ENCODE measurements around the gene HAGHL. TPM values are rescaled to one million over a fixed set of nuclear protein-coding genes. Genes with fewer than 3 reads are reported as not detected.

The HAGHL gene
- total RNA-seq, 1 donor from 2014 or later = 8.9 TPM

DNA sequence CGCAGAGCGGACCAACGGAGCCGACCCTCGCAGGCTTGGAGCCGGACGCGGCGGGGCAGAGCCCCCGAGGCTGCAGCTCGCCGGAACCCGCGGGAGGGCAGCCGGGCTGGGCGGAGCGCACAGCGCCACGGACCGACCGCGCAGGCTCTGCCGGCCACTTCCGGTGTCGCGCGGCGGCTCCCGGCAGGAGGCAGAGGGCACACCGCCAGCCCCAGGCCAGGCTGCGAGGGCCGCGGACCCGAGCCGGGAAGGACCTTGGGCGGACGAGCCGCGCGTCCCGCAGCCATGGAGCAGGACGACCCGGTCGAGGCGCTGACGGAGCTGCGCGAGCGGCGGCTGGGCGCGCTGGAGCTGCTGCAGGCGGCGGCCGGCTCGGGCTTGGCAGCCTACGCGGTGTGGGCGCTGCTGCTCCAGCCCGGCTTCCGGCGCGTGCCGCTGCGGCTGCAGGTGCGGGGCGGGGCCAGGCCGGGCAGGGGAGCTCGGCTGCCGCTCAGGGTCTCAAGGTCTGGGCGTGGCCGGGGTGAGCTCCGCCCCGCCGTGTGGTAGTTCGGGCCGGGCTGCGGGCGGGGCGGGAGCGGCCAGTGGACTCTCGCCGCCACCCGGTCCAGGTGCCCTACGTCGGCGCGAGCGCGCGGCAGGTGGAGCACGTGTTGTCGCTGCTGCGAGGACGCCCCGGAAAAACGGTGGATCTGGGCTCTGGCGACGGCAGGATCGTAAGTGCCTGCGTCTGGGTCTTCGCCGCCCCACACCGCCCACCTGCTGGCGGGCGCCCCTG is 5.7 kb upstream of the HAGHL start, which contains the start of gene ANTKMT:
ANTKMT (plus strand) TSS at position 157 of the 775 bp plus-strand sequence; CDS start at position 286, 129 bp downstream.
- H3K36me3 ChIP-seq = no peaks in the 10 kb centered on the region
- peak; percentile 93 for DNase-seq
- intact Hi-C loops (cut with DNase I) = no loop called here
- peak within 1 kb of the TSS; percentile 84 for H3K27ac ChIP-seq
- H3K27me3 ChIP-seq = peaks cover under 1% of the 10 kb centered on the region
- H3K4me3 ChIP-seq = peak within 1 kb of the TSS; percentile 85
- no peaks in the 10 kb centered on the region for H3K9me3 ChIP-seq
- peaks cover 20% of the 10 kb centered on the region for H3K4me1 ChIP-seq
- TF ChIP-seq, protein P1, sequence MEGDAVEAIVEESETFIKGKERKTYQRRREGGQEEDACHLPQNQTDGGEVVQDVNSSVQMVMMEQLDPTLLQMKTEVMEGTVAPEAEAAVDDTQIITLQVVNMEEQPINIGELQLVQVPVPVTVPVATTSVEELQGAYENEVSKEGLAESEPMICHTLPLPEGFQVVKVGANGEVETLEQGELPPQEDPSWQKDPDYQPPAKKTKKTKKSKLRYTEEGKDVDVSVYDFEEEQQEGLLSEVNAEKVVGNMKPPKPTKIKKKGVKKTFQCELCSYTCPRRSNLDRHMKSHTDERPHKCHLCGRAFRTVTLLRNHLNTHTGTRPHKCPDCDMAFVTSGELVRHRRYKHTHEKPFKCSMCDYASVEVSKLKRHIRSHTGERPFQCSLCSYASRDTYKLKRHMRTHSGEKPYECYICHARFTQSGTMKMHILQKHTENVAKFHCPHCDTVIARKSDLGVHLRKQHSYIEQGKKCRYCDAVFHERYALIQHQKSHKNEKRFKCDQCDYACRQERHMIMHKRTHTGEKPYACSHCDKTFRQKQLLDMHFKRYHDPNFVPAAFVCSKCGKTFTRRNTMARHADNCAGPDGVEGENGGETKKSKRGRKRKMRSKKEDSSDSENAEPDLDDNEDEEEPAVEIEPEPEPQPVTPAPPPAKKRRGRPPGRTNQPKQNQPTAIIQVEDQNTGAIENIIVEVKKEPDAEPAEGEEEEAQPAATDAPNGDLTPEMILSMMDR (IDR thresholded peaks at IDR 0.05) = no peak
- peak; percentile 91 for ATAC-seq

DNA sequence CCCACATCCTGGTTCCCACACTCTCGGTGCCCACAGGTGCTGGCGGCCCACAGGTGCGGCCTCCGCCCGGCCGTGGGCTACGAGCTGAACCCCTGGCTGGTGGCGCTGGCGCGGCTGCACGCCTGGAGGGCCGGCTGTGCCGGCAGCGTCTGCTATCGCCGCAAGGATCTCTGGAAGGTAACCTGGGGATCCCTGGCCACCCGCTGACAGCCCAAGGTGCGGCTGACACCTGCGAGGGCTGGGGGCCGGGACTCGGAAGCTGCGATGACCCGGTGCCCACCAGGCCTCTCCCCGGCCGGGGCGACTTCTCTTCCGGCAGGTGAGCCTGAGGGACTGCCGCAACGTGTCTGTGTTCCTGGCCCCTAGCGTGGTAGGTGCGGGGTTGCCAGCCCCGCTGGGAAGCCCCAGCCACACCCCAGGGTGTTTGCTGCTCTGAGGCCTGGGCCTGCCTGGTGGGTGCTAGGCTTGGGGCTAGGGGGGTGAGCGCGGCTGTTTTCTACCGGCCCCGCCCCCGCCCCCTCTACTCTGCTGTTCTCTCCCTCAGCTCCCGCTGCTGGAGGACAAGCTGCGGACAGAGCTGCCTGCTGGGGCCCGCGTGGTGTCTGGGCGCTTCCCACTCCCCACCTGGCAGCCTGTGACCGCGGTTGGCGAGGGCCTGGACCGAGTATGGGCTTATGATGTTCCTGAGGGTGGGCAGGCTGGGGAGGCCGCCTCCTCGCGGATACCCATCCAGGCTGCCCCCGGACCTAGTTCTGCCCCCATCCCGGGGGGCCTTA is 5.0 kb upstream of the HAGHL start:
- DNase-seq = no peak
- TF ChIP-seq, protein P1 (IDR thresholded peaks at IDR 0.05) = no peak
- peaks cover 5% of the 10 kb centered on the region for H3K27me3 ChIP-seq
- ATAC-seq = no peak
- peak overlapping the region; percentile 84 for H3K27ac ChIP-seq
- intact Hi-C loops (cut with DNase I) = no loop called here
- peaks cover 18% of the 10 kb centered on the region for H3K4me1 ChIP-seq
- no peaks in the 10 kb centered on the region for H3K36me3 ChIP-seq
- H3K4me3 ChIP-seq = peak overlapping the region; percentile 85
- no peaks in the 10 kb centered on the region for H3K9me3 ChIP-seq

DNA sequence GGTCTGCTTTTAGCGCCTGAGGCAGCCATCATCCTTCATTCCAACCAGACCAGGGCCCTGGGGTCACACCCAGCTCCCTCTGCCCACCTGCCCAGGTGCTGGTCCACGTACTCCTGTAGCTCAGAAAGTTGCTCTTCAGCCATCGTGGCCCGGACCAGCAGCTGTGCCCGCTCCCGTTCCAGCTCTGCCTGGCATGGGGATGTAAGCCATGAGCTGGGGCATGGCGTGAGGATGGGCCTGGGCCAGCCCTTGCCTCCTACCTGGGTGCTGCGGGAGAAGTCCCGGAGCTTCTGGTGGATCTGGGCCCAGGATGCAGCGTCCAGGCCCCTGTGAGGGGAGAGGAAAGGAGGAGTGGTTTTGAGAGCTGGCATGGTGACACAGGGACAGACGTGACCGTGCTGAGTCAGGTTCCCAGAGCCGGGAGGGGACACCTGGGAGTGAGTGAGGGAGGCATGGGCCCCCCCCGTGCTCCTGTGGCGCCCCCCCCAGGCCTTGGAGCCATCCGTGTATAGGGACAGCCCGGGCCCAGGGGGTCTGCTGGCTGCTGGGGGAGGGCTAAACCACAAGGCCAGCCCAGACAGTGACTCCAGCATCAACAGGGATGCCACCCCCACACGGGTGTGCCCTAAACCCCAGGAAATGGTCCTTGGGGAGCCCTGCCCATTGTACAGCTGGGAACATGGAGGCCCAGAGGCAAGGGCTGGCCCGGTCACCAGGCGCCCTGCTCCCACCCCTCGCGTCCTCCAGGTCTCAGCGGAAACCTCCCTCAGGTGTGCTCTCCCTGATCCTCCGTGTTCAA is 3.9 kb upstream of the HAGHL start:
- peaks cover 28% of the 10 kb centered on the region for H3K4me1 ChIP-seq
- no peak overlapping the region for H3K27ac ChIP-seq
- intact Hi-C loops (cut with DNase I) = no loop called here
- no peaks in the 10 kb centered on the region for H3K36me3 ChIP-seq
- H3K27me3 ChIP-seq = peaks cover 15% of the 10 kb centered on the region
- TF ChIP-seq, protein P1 (IDR thresholded peaks at IDR 0.05) = no peak
- no peak for DNase-seq
- H3K9me3 ChIP-seq = no peaks in the 10 kb centered on the region
- no peak for ATAC-seq
- no peak overlapping the region for H3K4me3 ChIP-seq

DNA sequence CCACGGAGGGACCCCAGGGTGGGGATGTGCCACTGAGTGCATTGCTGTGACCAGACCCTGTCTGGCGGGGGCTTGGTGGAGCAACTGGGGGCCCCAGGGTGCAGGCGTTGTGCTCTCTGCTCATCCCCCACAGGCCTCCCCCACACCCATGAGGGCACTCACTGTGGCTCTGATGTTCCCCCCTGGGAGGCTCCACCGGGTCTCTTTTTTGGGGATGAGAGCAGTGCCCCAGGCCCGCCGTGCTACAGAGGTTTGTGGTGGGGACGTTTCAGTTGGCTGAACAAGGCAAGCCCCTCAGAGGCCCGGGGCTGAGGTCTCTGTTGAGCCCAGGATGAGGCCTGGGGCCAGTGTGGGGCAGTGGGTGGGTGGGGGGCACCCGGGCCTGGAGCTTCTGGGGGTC is 3.2 kb upstream of the HAGHL start:
- peaks cover 35% of the 10 kb centered on the region for H3K4me1 ChIP-seq
- intact Hi-C loops (cut with DNase I) = no loop called here
- TF ChIP-seq, protein P1 (IDR thresholded peaks at IDR 0.05) = no peak
- H3K9me3 ChIP-seq = no peaks in the 10 kb centered on the region
- peaks cover 16% of the 10 kb centered on the region for H3K27me3 ChIP-seq
- H3K27ac ChIP-seq = no peak overlapping the region
- no peaks in the 10 kb centered on the region for H3K36me3 ChIP-seq
- DNase-seq (no peak), ATAC-seq (no peak)
- no peak overlapping the region for H3K4me3 ChIP-seq

DNA sequence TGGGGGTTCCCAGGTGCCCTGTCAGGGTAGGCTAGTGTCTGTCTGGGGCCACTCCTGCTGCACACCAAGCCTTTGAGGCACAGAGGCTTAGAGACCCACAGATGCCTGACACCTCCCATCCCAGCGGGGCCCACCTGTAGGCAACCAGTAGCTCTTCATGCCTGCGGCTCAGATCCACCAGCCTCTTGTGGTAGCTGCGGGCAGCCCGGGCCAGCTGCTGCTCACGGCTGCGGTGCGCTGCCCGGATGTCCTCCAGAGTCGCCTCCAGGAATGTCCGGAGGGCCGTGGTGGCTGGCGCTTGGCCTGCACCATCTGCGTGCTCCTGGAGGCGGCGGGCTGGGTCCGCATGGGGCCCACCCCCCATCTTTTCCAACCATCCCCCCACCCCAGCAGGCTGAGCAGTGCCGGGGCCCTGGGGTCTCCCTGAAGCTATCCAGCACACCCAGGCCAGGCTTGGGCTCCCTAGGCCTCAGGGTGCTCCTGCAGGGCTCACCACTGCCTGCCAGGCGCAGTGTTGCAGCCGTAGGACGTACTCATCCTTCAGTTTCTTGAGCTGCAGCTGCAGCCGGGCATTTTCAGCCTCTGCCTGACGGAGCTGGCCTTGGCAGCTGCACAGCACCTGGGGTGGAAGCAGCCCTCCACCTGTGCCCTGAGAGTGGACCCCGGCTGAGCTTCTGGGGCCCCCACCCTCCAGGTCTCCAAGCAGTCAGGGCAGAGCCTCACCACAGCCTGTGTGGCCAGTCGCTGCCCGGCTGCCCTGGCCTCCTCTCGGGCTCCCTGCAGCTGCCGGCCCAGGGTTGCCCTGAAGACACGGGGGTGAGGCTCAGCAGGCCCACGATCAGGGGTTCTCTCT is 2.5 kb upstream of the HAGHL start:
- ATAC-seq (no peak), DNase-seq (no peak)
- TF ChIP-seq, protein P1 (IDR thresholded peaks at IDR 0.05) = no peak
- Histone ChIP-seq H3K27ac (no peak overlapping the region), H3K36me3 (no peaks in the 10 kb centered on the region), H3K4me1 (peaks cover 36% of the 10 kb centered on the region), H3K9me3 (no peaks in the 10 kb centered on the region), H3K27me3 (peaks cover 16% of the 10 kb centered on the region), H3K4me3 (no peak overlapping the region)
- intact Hi-C loops (cut with DNase I) = no loop called here

All from upper lobe of right lung (tissue), 1 donor.